Progenitor cell of endocrine pancreas (in vitro differentiated cells): Measurements from ENCODE around the gene HDLBP. TPM values are rescaled to one million over a fixed set of nuclear protein-coding genes. Genes with fewer than 3 reads are reported as not detected.
A peak's percentile ranks its signal among the peaks of the same experiment; 100 is the strongest.

Source experiments
- DNase-seq: peaks from one replicate; pipeline ENCODE4 v3.0.0; 2021; ENCODE audit warnings: low spot score; ENCODE audit not compliant: unreplicated experiment
- H3K27ac Mint-ChIP-seq: 2 replicates; pipeline ENCODE4 v1.8.0; 2021; ENCODE audit warnings: mild to moderate bottlenecking, moderate library complexity, mixed read lengths
- H3K27me3 Mint-ChIP-seq: 2 replicates; pipeline ENCODE4 v1.8.0; 2021; ENCODE audit warnings: mixed read lengths
- H3K36me3 Mint-ChIP-seq: 2 replicates; pipeline ENCODE4 v1.8.0; 2022; ENCODE audit warnings: mixed read lengths; ENCODE audit not compliant: insufficient read depth
- H3K4me1 Mint-ChIP-seq: 2 replicates; pipeline ENCODE4 v1.8.0; 2021; ENCODE audit warnings: low read depth, mixed read lengths
- H3K4me3 Mint-ChIP-seq: 2 replicates; pipeline ENCODE4 v1.8.0; 2021; ENCODE audit warnings: low read depth, mild to moderate bottlenecking, moderate library complexity, mixed read lengths
- H3K9me3 Mint-ChIP-seq: 2 replicates; pipeline ENCODE4 v1.8.0; 2021; ENCODE audit warnings: low read depth, mixed read lengths
- total RNA-seq: library from RNA; stranded (reverse); gene quantifications from 2 replicates; pipeline ENCODE4 v1.2.1, GENCODE V29; 2021
- TF ChIP-seq, protein P1 (sequence below): fragments of 200-600 bp; sonication (generic); IDR thresholded peaks from one replicate; pipeline ENCODE4 v1.5.0; 2021; ENCODE audit warnings: antibody characterized with exemption, mild to moderate bottlenecking; ENCODE audit not compliant: unreplicated experiment

The HDLBP gene
- total RNA-seq, 1 donor from 2014 or later = 388 TPM

DNA sequence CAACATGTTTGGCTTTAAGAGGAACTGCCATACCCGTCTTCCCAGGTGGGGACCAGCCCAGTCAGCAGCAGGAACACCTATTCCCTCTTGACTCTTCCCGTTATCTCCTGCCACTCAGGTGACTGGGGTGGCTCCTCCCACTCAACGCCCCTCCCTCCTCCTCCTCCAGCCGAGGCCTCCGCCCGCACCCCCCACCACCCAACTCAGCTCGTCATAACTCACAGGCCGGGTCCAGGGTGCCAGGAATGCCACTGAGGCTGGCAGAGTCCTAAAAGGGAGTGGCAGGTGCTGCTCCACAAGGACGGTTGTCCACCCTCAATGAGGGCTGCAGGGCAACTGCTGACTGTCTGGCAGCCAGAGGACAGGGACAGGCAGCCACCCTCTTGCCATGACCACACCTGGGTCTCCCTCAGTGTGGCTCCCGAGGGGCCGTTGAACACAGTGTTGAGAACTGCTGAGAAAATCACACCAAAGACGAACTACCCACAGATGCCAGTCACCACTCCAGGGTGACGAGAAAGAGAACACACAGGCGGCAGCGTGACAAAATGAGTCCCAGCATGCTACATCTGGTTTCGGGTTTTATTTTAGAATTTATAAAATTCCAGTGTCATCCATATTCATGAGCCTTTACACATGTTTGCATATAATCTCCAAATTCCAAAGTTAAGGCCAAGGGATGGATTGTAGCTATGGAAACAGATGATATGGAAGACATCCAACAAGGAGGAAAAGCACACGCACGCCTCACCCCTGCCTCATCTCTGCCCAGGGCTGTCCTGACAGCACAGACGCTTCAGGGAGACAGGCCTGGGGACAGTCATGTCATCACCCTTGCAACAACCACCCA lies 88.5 kb downstream of the HDLBP start:
- peaks cover 16% of the 10 kb centered on the region for H3K36me3 Mint-ChIP-seq

DNA sequence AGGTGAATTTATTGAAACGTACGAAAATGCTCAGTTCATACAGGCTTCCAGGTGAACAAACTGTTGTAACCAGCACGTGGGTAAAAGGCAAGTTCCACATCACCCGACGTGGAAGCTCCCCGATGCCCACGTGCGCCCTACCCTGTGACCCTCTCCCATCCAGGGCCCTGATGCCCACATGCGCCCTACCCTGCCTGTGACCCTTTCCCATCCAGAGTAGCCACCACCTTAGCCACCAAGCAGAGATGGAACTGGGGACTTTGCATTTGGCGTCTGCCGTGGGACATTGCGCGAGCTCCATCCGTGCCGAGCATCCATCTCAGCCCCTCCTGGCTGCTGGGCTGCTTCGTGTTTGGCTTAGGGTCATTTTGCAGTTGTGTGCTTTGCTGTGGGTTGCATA lies 89.5 kb downstream of the HDLBP start:
- TF ChIP-seq, protein P1, sequence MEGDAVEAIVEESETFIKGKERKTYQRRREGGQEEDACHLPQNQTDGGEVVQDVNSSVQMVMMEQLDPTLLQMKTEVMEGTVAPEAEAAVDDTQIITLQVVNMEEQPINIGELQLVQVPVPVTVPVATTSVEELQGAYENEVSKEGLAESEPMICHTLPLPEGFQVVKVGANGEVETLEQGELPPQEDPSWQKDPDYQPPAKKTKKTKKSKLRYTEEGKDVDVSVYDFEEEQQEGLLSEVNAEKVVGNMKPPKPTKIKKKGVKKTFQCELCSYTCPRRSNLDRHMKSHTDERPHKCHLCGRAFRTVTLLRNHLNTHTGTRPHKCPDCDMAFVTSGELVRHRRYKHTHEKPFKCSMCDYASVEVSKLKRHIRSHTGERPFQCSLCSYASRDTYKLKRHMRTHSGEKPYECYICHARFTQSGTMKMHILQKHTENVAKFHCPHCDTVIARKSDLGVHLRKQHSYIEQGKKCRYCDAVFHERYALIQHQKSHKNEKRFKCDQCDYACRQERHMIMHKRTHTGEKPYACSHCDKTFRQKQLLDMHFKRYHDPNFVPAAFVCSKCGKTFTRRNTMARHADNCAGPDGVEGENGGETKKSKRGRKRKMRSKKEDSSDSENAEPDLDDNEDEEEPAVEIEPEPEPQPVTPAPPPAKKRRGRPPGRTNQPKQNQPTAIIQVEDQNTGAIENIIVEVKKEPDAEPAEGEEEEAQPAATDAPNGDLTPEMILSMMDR = no peak
- Mint-ChIP-seq H3K27me3 (no peaks in the 10 kb centered on the region), H3K4me1 (peaks cover 2% of the 10 kb centered on the region), H3K36me3 (peaks cover 9% of the 10 kb centered on the region), H3K9me3 (no peaks in the 10 kb centered on the region), H3K27ac (no peak overlapping the region), H3K4me3 (no peak overlapping the region)
- no peak for DNase-seq

More for the DNA sequence above, 88.5 kb downstream of the HDLBP start:
- H3K27ac Mint-ChIP-seq = no peak overlapping the region
- H3K9me3 Mint-ChIP-seq = no peaks in the 10 kb centered on the region
- H3K4me3 Mint-ChIP-seq = no peak overlapping the region
- no peaks in the 10 kb centered on the region for H3K27me3 Mint-ChIP-seq
- TF ChIP-seq, protein P1 = no peak
- DNase-seq = no peak
- peaks cover 2% of the 10 kb centered on the region for H3K4me1 Mint-ChIP-seq

DNA sequence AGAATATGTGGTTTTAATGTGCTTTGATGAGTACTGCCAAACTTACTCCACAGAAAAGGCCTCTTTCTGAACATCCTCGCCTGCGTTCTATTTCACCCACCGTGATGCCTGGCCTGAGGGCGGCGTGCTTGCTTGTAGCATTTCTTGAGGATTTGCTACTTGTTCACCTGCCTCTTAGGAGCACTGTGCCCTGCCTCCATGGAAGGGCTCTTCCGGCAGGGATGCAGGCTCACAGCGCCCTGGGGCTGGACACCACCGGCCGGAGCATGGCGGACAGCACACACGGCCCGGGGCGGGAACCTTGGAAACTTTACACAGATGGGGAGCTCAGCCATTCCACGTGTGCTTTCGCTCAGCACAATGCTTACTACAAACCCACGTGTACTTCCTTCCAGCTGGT lies 89.9 kb downstream of the HDLBP start:
- no peaks in the 10 kb centered on the region for H3K9me3 Mint-ChIP-seq
- H3K27ac Mint-ChIP-seq = no peak overlapping the region
- H3K4me1 Mint-ChIP-seq = peaks cover 2% of the 10 kb centered on the region
- no peak overlapping the region for H3K4me3 Mint-ChIP-seq
- DNase-seq = no peak
- no peaks in the 10 kb centered on the region for H3K27me3 Mint-ChIP-seq
- TF ChIP-seq, protein P1 = no peak
- peaks cover 8% of the 10 kb centered on the region for H3K36me3 Mint-ChIP-seq

DNA sequence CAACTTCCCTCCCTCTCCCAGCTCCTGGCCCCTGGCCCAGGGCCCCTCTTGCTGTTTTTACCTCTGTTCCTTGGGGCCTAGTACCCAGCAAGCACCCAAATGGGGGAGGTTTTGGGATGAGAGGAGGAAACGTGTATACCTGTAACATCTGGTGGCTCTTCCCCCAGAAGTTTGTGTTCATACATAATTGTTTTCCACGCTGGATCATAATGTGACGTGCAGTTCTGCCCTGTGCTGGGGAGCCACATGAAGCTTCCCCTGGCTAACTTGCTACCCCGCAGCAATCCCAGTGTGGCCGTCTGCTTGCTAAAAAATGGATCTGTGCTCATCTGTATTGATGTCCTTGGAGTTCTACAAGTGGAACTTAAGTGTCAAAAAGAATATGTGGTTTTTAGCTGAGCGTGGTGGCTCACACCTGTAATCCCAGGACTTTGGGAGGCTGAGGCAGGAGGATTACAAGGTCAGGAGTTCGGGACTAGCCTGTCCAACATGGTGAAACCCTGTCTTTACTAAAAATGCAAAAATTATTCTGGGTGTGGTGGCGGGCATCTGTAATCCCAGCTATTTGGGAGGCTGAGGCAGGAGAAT lies 90.5 kb downstream of the HDLBP start:
- no peak overlapping the region for H3K4me3 Mint-ChIP-seq
- peak overlapping the region; percentile 84 for H3K27ac Mint-ChIP-seq
- DNase-seq = no peak
- TF ChIP-seq, protein P1 = no peak
- peaks cover 2% of the 10 kb centered on the region for H3K4me1 Mint-ChIP-seq
- peaks cover 8% of the 10 kb centered on the region for H3K36me3 Mint-ChIP-seq
- H3K27me3 Mint-ChIP-seq = peaks cover 2% of the 10 kb centered on the region
- H3K9me3 Mint-ChIP-seq = no peaks in the 10 kb centered on the region

DNA sequence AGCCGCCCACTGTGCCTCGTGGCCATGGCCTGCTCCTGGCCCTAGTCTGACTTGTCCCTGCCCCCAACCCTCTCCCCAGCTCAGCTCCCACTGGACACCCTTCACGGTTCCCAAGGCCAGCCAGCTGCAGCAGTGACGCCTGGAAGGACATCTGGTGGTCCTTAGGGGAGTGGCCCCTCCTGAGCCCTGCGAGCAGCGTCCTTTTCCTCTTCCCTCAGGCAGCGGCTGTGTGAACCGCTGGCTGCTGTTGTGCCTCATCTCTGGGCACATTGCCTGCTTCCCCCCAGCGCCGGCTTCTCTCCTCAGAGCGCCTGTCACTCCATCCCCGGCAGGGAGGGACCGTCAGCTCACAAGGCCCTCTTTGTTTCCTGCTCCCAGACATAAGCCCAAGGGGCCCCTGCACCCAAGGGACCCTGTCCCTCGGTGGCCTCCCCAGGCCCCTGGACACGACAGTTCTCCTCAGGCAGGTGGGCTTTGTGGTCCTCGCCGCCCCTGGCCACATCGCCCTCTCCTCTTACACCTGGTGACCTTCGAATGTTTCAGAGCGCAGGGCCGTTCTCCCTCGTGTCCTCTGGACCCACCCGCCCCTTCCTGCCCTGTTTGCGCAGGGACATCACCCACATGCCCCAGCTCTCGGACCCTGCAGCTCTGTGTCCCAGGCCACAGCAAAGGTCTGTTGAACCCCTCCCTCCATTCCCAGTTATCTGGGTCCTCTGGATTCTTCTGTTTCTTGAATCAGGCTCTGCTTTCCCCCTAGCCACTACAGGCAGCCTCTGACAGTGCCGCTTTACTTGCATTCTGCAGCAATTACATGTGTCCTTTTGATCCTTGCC lies 91.2 kb downstream of the HDLBP start:
- peaks cover 6% of the 10 kb centered on the region for H3K36me3 Mint-ChIP-seq
- H3K4me3 Mint-ChIP-seq = no peak overlapping the region
- peaks cover 3% of the 10 kb centered on the region for H3K4me1 Mint-ChIP-seq
- TF ChIP-seq, protein P1 = no peak
- peaks cover 4% of the 10 kb centered on the region for H3K27me3 Mint-ChIP-seq
- H3K9me3 Mint-ChIP-seq = no peaks in the 10 kb centered on the region
- no peak for DNase-seq
- peak overlapping the region; percentile 84 for H3K27ac Mint-ChIP-seq
